ENCODE measurements around the gene PCSK9.
"Not testable (repeated sequence)": the region's sequence is repeated elsewhere in the genome, so short reads cannot be mapped to it uniquely, and the experiment has no call there.

The PCSK9 gene

GRCh38 chr1:55010194-55010886, 29.0 kb upstream of the PCSK9 start:
- no peak for DNase-seq

GRCh38 chr1:55010887-55011217, 28.5 kb upstream of the PCSK9 start:
- DNase-seq = no peak

- peak; percentile 30 for DNase-seq
Measured at GRCh38 chr1:55012661-55013060, 26.7 kb upstream of the PCSK9 start.

GRCh38 chr1:55015123-55015522, 24.2 kb upstream of the PCSK9 start:
- DNase-seq = no peak

GRCh38 chr1:55015731-55016620, 23.4 kb upstream of the PCSK9 start:
- DNase-seq = no peak

- no peak for DNase-seq
Measured at GRCh38 chr1:55018395-55018794, 21.0 kb upstream of the PCSK9 start.

- DNase-seq = peak; percentile 67
Measured at GRCh38 chr1:55021942-55022546, 17.3 kb upstream of the PCSK9 start.

- not testable (repeated sequence) for DNase-seq
Measured at GRCh38 chr1:55024163-55024562, 15.2 kb upstream of the PCSK9 start.

GRCh38 chr1:55026682-55027081, 12.7 kb upstream of the PCSK9 start:
- not testable (repeated sequence) for DNase-seq

- not testable (repeated sequence) for DNase-seq
Measured at GRCh38 chr1:55031098-55031497, 8.2 kb upstream of the PCSK9 start.

GRCh38 chr1:55033265-55033614, 6.1 kb upstream of the PCSK9 start:
- no peak for DNase-seq

GRCh38 chr1:55034476-55035133, 4.7 kb upstream of the PCSK9 start:
- DNase-seq = no peak

- DNase-seq = no peak
Measured at GRCh38 chr1:55035904-55036303, 3.4 kb upstream of the PCSK9 start.

- DNase-seq = no peak
Measured at GRCh38 chr1:55037733-55038551, 1.4 kb upstream of the PCSK9 start.

GRCh38 chr1:55038552-55038838, 853 bp upstream of the PCSK9 start:
- DNase-seq = no peak

GRCh38 chr1:55038974-55039341, 390 bp upstream of the PCSK9 start:
- DNase-seq = no peak

- no peak for DNase-seq
Measured at GRCh38 chr1:55040083-55040932, 960 bp downstream of the PCSK9 start.

- DNase-seq = no peak
Measured at GRCh38 chr1:55040933-55041494, 1.7 kb downstream of the PCSK9 start.

- DNase-seq = no peak
Measured at GRCh38 chr1:55041613-55042012, 2.3 kb downstream of the PCSK9 start.

- no peak for DNase-seq
Measured at GRCh38 chr1:55043011-55043410, 3.7 kb downstream of the PCSK9 start.

GRCh38 chr1:55043726-55044125, 4.4 kb downstream of the PCSK9 start:
- DNase-seq = no peak

Measured in NCI-H1436 treated with DMSO at 0.1 percent for 48 hours (cell line).